ENCODE data around the gene CCDC192. TPM values are rescaled to one million over a fixed set of nuclear protein-coding genes. Genes with fewer than 3 reads are reported as not detected.

Gene CCDC192
- total RNA-seq, 2 donors from 2014 or later: not detected

DNA sequence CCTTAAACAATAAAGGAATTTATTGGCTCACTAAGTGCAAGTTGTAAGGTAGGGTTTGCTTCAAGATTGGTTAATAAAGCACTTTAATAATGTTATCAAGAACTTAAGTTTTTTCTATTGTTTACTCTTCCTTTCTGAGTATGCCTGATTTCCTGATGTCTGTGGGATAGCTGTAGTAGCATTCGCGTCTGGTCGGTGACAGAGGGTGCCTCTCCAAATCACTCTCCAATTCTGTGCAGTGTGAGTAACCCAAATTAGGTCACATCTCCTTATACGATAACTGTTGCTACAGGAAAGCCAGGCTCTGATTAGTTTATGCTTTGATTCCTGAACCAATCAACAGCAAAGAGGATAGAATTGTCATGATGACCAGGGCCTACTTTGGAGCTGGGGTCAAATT is 90.7 kb downstream of the CCDC192 start:
- no peak for DNase-seq (ENCODE audit: low spot score)
- TF ChIP-seq, protein P1, sequence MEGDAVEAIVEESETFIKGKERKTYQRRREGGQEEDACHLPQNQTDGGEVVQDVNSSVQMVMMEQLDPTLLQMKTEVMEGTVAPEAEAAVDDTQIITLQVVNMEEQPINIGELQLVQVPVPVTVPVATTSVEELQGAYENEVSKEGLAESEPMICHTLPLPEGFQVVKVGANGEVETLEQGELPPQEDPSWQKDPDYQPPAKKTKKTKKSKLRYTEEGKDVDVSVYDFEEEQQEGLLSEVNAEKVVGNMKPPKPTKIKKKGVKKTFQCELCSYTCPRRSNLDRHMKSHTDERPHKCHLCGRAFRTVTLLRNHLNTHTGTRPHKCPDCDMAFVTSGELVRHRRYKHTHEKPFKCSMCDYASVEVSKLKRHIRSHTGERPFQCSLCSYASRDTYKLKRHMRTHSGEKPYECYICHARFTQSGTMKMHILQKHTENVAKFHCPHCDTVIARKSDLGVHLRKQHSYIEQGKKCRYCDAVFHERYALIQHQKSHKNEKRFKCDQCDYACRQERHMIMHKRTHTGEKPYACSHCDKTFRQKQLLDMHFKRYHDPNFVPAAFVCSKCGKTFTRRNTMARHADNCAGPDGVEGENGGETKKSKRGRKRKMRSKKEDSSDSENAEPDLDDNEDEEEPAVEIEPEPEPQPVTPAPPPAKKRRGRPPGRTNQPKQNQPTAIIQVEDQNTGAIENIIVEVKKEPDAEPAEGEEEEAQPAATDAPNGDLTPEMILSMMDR (IDR thresholded peaks at IDR 0.05): no peak
- ATAC-seq (ENCODE audit: insufficient number of reproducible peaks, low FRiP score, low read depth): no peak
- no peaks in the 10 kb centered on the region for H3K36me3 ChIP-seq
- H3K27me3 ChIP-seq (replicated peaks; ENCODE audit: insufficient read depth): no peaks in the 10 kb centered on the region
- H3K9me3 ChIP-seq: no peaks in the 10 kb centered on the region
- no peaks in the 10 kb centered on the region for H3K4me1 ChIP-seq (ENCODE audit: control insufficient read depth in 1 of 2, low read depth in 2 of 2)
- H3K27ac ChIP-seq: no peak overlapping the region
- H3K4me3 ChIP-seq: no peak overlapping the region

DNA sequence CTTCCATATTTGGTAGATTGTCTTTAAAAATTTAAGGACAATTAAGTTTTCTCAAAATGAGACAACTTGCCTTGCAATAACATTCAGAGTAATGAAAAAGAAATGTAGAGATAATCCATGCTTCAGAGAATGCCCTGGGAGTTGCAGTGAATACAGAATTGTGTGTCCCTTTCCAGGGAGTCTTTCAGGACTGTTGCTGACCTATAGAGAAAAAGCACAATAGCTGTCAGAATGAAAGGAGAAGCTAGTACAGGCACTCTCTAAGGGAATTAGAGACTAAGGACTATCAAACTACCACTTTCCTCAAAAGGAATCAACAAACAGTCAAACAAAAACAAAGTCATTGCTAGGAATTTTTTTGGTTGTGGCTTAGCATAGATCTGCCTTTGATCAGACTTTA is 93.0 kb downstream of the CCDC192 start:
- no peak overlapping the region for H3K27ac ChIP-seq
- H3K4me3 ChIP-seq: no peak overlapping the region
- H3K36me3 ChIP-seq: no peaks in the 10 kb centered on the region
- H3K9me3 ChIP-seq: no peaks in the 10 kb centered on the region
- no peak for DNase-seq (ENCODE audit: low spot score)
- no peaks in the 10 kb centered on the region for H3K4me1 ChIP-seq (ENCODE audit: control insufficient read depth in 1 of 2, low read depth in 2 of 2)
- TF ChIP-seq, protein P1 (IDR thresholded peaks at IDR 0.05): no peak
- no peak for ATAC-seq (ENCODE audit: insufficient number of reproducible peaks, low FRiP score, low read depth)
- H3K27me3 ChIP-seq (replicated peaks; ENCODE audit: insufficient read depth): no peaks in the 10 kb centered on the region

DNA sequence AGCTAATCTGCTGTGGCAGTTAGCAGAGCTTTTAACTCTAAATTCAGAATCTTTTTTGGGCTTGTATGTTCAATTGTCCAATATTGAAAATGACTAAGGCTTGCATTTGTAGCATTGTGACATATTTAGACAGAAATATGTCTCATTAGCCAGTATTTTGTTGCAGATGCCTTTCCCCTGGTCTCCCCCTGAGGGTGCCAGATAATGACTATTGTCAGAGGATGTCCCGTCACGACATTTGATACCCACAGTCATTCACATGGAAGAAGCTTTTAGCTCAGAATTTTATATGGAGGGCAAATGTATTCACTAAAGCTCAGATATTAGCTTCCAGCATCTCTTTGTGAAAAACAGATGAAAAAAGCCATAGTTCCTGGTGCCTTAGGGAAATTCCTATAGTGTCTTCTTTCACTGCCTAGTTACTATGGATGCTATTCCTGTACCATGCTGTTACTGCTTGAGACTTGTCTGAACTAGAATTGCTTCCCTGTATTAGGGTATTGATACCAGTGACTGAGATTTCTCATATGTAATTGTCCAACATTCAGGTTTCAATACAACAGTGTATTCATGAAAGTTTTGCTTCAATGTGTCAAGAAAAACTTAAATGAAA is 96.2 kb downstream of the CCDC192 start:
- ATAC-seq (ENCODE audit: insufficient number of reproducible peaks, low FRiP score, low read depth): no peak
- no peaks in the 10 kb centered on the region for H3K36me3 ChIP-seq
- TF ChIP-seq, protein P1 (IDR thresholded peaks at IDR 0.05): no peak
- no peak for DNase-seq (ENCODE audit: low spot score)
- no peak overlapping the region for H3K27ac ChIP-seq
- peaks cover 3 to 13% of the 10 kb centered on the region in 2 donors for H3K4me1 ChIP-seq (ENCODE audit: control insufficient read depth in 1 of 2, low read depth in 2 of 2)
- no peaks in the 10 kb centered on the region for H3K27me3 ChIP-seq (replicated peaks; ENCODE audit: insufficient read depth)
- no peaks in the 10 kb centered on the region for H3K9me3 ChIP-seq
- H3K4me3 ChIP-seq: no peak overlapping the region

DNA sequence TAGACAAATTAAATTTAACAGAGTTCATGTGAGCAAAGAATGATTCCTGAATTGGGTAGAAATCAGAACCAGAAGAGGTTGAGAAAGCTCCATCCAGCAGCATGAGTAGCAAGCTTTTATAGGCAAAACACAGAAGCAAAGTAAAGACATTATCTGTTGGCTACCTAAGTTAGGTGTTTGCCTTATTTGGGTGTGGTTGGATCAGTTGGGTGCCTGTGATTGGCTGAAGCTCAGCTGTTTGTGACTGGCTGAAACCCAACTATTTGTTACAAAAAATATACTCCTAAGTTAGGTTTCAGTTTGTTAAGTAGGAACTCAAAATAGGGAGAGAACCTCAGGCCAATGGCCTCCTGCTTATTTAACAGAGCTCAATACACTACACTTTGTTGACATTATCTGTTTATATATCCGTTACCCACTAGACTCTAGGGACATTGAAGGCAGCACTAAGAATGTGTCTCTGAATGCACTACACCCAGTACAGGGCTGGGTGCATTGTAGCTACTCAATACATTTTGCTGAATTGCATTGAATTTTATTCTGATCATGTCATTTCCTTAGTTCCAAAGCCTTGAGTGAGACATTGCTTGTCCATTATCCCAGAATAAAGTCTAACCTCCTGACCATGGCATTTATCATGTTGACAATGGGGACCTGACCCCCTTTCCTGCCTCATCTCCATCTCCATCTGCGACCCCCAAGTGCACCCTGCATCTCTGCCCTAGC is 98.7 kb downstream of the CCDC192 start:
- DNase-seq (ENCODE audit: low spot score) (no peak), ATAC-seq (ENCODE audit: insufficient number of reproducible peaks, low FRiP score, low read depth) (no peak)
- TF ChIP-seq, protein P1 (IDR thresholded peaks at IDR 0.05): no peak
- no peaks in the 10 kb centered on the region for H3K36me3 ChIP-seq
- peaks cover 3 to 13% of the 10 kb centered on the region in 2 donors for H3K4me1 ChIP-seq (ENCODE audit: control insufficient read depth in 1 of 2, low read depth in 2 of 2)
- H3K4me3 ChIP-seq: no peak overlapping the region
- no peaks in the 10 kb centered on the region for H3K9me3 ChIP-seq
- H3K27me3 ChIP-seq (replicated peaks; ENCODE audit: insufficient read depth): no peaks in the 10 kb centered on the region
- H3K27ac ChIP-seq: no peak overlapping the region

DNA sequence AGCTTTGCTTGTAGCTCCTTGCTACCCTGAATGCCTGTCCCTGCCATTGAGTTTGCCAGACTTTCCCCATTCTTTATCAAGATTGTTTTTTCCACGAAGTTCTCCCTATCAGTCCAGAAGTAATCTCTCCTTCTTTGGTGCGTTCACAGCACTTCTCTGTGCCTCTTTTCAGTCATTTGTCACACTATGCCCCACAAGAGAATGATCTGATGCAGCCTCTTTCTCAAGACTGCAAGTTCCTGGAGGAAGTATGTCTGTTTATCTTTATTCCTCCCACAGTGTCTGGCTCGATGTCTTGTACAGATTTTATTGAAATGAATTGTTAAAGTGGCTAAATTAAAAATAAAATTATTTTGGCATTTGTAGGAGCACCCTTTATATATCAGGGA is 99.3 kb downstream of the CCDC192 start:
- Histone ChIP-seq H3K4me3 (no peak overlapping the region), H3K36me3 (no peaks in the 10 kb centered on the region), H3K27ac (no peak overlapping the region), H3K27me3 (replicated peaks; ENCODE audit: insufficient read depth) (no peaks in the 10 kb centered on the region), H3K4me1 (ENCODE audit: control insufficient read depth in 1 of 2, low read depth in 2 of 2) (peaks cover 3 to 13% of the 10 kb centered on the region in 2 donors), H3K9me3 (no peaks in the 10 kb centered on the region)
- TF ChIP-seq, protein P1 (IDR thresholded peaks at IDR 0.05): no peak
- no peak for ATAC-seq (ENCODE audit: insufficient number of reproducible peaks, low FRiP score, low read depth)
- no peak for DNase-seq (ENCODE audit: low spot score)
